COLO829 (cell line): Measurements from ENCODE around the gene ERP27.

Source experiments
- DNase-seq: peaks from one replicate; pipeline ENCODE4 v3.0.0; 2012; ENCODE audit warnings: low spot score

Gene ERP27

GRCh38 chr12:14901228-14901562 is 37.1 kb downstream of the ERP27 start:
- no peak for DNase-seq

DNA sequence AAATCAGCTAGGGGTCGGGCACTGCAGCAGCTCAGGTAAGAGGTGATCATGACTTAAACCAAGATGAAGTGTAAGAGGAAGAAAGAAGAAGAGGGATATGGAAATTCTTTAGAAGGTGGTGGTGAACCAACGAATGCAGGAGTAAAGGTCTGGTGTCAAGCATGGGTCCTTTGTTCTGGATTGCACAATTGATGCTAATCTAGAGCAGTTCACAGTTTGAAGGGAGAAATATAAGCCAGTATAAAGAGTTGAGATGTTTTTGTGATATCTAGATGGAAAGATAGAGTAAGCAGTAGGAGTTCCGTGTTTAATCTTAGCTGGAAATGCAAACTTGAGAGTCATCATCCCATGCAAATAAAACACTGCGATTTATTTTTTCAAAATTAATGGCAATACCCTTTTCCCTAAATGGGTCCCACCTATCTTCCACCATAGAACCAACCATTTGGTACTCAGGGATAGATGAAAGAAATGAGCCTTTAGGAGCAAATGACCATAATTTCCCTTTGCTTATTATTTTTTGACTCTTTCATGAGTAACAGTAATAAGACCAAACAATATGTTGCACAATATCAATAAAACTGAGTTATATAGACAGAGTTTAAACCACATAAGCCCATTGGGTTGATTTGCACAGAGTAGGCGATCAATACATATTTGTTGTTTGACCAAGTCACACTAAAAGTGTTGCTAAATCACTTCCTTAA is 37.7 kb downstream of the ERP27 start:
- no peak for DNase-seq

DNA sequence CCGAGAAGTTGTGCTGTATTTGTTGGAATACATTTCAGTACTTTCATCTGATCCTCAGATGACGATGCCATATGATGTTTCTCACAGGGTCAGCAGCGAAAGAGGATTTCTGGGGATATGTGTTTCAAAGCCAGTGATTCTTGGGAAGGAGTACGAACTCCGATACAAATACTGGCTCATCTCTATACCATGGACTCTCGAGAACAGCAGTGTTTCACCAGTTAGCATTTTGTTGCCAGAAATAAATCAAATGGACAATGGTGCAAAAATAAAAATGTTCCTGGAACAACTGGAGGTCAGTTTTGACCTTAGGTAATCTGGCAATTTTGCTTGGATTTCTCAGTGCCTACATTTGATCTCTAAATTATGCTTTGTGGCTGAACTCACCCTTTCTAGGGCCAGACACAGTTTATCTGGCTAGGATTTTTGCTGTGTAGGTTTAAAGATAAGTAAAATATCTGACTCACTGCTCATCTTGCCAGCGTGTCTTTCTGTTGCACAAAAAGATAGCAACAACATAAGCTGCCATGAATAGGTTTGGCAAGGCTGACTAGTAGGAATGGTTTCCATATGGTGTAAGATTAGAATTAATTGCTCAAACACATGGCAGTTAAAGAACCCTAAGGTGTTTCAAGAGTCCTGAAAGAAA is 41.7 kb downstream of the ERP27 start:
- no peak for DNase-seq

GRCh38 chr12:14893506-14894250 is 44.7 kb downstream of the ERP27 start:
- peak; percentile 66 for DNase-seq

- DNase-seq = no peak
Observed at GRCh38 chr12:14892726-14893505, 45.4 kb downstream of the ERP27 start.

DNA sequence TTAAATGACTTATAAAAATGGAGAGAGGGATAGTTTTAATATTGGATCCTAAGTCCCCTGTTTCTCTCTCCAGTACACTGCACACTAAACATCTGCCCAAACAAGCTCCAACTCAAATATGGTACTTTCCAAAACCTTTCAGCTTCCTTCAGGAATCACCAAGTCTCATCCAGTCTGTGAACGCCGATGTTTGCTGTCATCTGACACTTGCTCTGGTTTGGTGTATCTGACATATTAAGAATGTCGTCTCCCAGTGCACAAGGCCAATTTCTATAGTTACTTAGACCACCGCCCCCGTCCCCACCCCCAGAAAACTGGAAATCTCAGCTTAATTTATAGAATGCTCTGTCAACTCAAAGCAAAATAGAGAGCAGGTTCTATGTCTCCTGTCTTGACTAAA is 47.6 kb downstream of the ERP27 start:
- no peak for DNase-seq

DNA sequence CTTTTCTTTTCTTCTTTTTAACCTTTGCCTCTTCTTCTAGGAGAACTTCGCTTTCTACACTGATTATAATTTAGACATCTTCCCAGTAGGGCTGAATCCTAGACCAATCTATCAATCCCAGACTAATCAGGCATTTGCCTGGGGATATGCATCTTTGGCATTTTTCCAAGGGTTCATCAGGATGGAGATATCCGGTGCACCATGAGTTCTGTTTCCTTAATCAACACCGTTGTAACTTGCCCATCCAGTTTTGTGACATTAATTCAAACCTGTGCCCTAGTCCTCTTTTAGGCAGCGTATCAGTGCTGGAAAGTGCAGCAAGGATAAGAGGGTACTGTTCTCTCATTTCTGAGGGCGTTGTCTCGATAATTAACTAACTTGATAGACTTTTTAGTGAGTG is 52.1 kb downstream of the ERP27 start:
- no peak for DNase-seq

GRCh38 chr12:14885718-14886221 is 52.6 kb downstream of the ERP27 start, which contains the start of gene MGP:
MGP (minus strand) TSS chr12:14885854; CDS start chr12:14885791, 63 bp downstream.
- DNase-seq = no peak

DNA sequence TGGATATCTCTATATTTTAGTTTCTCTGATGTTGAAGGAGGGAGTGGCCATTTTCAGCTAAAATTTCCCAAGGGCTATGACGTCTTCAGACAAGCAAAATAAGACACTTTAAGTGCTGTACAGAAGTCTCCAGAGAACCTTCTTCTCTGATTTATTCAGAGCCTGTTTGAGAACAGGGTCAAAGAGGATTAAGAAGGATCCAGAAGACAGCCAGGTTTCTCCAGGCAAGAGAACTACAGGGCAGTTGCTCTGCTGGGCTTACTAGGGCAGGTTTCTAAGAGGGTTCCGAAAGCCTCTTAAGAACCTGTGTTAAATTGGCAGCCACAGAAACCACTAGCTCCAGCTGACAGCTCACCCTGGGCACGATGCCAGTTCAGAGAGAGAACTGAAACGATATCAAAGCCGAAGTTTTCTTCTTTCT is 53.9 kb downstream of the ERP27 start:
- peak; percentile 28 for DNase-seq

DNA sequence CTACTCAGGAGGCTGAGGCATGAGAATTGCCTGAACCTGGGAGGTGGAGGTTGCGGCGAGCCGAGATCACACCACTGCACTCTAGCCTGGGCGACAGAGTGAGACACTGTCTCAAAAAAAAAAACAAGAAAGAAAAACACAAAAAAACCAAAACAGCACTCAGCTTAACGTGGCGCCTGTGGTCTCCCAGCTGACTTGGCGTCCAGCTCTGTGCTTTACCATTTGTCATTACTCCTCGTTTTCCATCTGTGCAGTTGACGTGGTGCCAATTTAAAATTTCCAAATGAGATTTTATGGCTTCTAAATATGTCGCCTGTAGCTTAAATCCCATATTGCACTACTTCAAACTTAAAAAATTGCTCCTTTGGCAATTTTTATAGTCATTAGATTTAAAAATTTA is 54.7 kb downstream of the ERP27 start:
- no peak for DNase-seq

GRCh38 chr12:14880890-14881453 is 57.4 kb downstream of the ERP27 start:
- no peak for DNase-seq

DNA sequence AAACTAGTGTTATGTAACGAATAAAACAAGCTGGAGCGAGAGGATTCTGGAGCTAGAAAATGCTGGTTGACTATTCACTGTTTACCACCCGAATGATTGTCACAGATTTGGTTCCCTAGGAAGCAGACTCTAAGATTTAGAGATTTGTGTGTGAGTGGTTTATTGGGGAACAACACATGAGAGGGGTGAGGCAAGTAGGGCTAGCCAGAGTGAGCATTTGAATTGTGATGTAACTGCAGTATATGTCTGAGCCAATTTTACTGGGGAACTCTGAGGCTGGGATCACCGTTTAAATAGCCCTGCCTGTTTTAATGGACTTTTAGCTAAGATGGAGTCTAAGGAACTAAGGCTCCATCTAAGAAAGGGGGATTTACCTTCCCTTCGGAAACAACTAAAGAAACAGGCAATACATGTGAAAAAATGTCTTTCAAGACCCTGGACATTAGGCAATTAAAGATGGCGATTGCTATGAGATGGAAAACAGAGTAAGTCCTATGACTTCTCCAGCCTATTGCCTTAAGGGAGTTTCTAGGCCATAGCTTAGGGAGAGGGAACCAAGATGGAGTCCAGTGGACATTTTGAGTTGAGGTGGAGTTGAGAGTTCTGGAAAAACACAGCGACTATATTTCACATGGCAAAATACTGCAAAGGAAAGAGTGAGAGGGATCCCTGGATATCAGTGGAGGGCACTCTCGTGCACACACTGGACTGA is 59.0 kb downstream of the ERP27 start:
- no peak for DNase-seq

DNA sequence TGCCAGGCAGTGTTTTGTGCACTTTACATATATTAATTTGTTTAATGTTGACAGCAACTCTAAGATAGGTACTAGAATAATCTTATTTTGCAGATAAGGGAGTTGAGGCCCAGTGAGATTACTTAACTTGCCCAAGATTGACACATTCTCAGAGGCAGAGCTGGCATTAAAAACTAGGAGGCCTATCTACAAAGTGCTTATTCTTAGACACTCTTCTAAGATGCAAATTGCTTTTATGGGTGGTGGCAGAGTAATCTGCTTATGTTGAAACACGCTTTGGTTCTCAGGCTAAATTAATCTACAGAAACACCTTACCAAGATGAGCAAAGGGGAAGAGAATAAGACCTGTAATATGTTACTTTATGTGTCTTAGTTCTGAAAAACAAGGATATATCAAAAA is 59.8 kb downstream of the ERP27 start:
- DNase-seq = no peak

DNA sequence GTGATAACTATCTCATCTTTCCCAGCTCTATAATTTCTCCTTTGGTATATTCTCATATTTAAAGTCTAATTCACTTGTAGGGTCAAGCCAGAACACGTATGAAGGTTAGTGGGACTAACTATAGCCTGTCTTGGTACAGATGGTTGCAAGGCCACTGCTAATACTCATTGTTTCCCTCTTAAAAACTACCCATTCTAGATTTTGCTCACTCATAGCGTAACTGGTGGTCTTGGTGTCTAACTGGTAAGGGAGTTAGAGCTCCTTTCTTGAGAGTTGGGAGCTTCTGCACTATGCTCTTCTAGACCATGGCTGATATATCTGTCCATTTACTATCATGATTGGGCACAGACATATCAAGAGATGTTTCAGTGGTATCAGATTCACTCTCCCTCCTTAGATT is 61.5 kb downstream of the ERP27 start:
- no peak for DNase-seq

GRCh38 chr12:14874882-14875281 is 63.5 kb downstream of the ERP27 start:
- no peak for DNase-seq

DNA sequence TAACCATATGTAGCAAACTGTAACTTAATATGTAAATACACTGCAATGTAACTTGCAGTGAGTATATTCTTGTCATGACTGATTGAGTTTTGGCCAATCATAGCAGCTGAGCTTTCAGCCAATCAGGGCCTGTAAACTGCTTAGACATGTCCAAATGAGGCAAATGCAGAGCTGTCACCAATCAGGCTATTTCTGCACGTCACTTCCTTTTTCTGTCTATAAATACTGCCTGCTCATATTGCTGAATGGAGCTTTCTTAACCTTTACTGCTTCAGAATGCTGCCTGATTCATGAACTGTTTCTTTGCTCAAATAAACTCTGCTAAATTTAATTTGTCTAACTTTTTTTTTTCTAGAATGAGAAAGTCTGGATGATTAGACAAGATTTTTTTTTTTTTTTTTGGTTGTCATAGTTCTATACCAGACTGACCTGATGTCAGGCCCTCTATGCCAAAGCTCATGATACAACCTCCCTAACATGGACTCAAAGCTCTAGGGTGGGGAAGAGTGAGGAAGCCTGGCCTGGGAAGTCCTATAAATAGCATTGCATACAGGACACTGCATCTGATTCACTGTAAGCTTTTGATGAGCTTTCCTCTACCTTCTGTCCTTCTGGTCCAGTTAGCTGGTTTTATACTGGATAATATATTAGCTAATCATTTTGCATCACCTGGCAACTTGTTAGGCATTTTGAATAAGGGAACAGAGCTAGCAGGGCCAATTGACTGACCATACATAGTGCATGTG is 64.7 kb downstream of the ERP27 start:
- DNase-seq = no peak

DNA sequence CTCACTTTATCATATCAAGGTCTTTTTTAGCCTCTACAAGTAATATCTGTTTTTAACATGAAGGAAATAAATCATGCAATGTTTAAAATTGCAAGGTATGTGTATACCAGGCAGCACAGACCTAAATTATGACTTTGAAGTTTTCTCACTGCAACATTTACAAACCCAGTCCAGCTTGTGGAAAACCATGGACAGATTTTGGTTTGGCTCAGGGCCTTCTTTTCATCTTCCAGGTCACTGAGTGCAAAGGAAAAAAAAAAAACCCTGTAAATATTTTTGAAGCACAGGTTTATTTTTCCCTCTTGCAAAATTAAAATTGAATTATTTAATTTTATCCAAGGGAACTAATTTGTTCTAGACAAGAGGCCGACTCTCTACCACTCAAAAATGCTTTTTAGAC is 66.5 kb downstream of the ERP27 start:
- DNase-seq = no peak

DNA sequence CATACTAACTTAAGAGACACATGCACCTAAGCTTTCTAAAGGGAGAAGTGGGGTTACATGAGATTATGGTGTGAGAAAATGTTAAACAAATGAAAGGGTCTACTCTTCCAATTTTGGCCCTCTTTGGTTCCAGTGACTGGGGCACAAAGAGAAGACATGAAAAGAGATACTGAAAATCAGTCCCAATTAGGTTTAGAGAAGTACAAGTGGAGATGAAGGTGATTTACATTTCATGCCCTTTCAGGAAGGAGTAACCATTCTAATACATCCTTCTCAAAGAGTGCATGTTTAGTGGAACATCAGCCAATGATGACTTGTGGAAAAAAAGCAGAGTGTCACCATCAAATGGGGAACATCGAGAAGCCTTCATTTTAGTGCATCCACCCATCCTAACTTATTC is 67.1 kb downstream of the ERP27 start:
- no peak for DNase-seq

GRCh38 chr12:14868916-14869506 is 69.3 kb downstream of the ERP27 start:
- no peak for DNase-seq
